Posterior cingulate gyrus (tissue), 11 donors: ENCODE measurements around the gene TNK2.
"Not testable (repeated sequence)": the region's sequence is repeated elsewhere in the genome, so short reads cannot be mapped to it uniquely, and the experiment has no call there.

Experiments used
- DNase-seq, 10 donors: peaks; one replicate each; pipeline versions ENCODE4 v3.0.0 to v3.0.0-alpha.2; 2020 to 2021; ENCODE audit warnings: mixed read lengths in 3 of 10
- intact Hi-C: fragments of 100-400 bp; cut with DNase I; formaldehyde crosslinking; loops from one replicate; pipeline ENCODE4 v1.15.1; 2023

TNK2 gene

GRCh38 chr3:195901836-195902585, 6.3 kb downstream of the TNK2 start:
- DNase-seq, result peak in 2 of 10 donors; percentile 26 to 60
- intact Hi-C loops, result not testable (repeated sequence)

GRCh38 chr3:195900436-195901355, 7.7 kb downstream of the TNK2 start:
- intact Hi-C loops, result no loop called here
- peak; percentile 76 to 98 (median 88) for DNase-seq

GRCh38 chr3:195899701-195900435, 8.5 kb downstream of the TNK2 start:
- peak in 3 of 10 donors; percentile 37 to 80 (median 74) for DNase-seq
- intact Hi-C loops, result no loop called here

- intact Hi-C loops, result no loop called here
- peak in 4 of 10 donors; percentile 7 to 61 (median 38) for DNase-seq
These were observed 10.4 kb downstream of the TNK2 start for GRCh38 chr3:195897853-195898415.

GRCh38 chr3:195897081-195897852, 11.1 kb downstream of the TNK2 start:
- peak in 4 of 10 donors; percentile 25 to 78 (median 70) for DNase-seq
- intact Hi-C loops, result no loop called here

- intact Hi-C loops, result no loop called here
- DNase-seq, result peak; percentile 46 to 94 (median 55)
These were observed 11.8 kb downstream of the TNK2 start for GRCh38 chr3:195896361-195897080.

- intact Hi-C loops, result no loop called here
- DNase-seq, result peak; percentile 43 to 95 (median 66)
These were observed 12.4 kb downstream of the TNK2 start for GRCh38 chr3:195895861-195896360.

GRCh38 chr3:195895078-195895860, 13.1 kb downstream of the TNK2 start:
- intact Hi-C loops, result no loop called here
- peak in 9 of 10 donors; percentile 36 to 94 (median 59) for DNase-seq

- intact Hi-C loops, result loop anchor here (1.0 kb wide), 1 partner anchor 31 kb away; no protein-coding TSS in a partner anchor
These were observed 14.4 kb downstream of the TNK2 start for GRCh38 chr3:195893916-195894465.

GRCh38 chr3:195893516-195893915, 14.8 kb downstream of the TNK2 start:
- DNase-seq, result peak in 9 of 10 donors; percentile 42 to 98 (median 71)
- intact Hi-C loops, result no loop called here

More at GRCh38 chr3:195893916-195894465, 14.4 kb downstream of the TNK2 start:
- peak in 1 of 10 donors; percentile 29 for DNase-seq

- intact Hi-C loops, result no loop called here
- peak in 7 of 10 donors; percentile 47 to 91 (median 58) for DNase-seq
These were observed 15.3 kb downstream of the TNK2 start for GRCh38 chr3:195893044-195893395.

- intact Hi-C loops, result no loop called here
- peak; percentile 39 to 96 (median 80) for DNase-seq
These were observed 16.0 kb downstream of the TNK2 start for GRCh38 chr3:195892105-195893043.

GRCh38 chr3:195891431-195892104, 16.8 kb downstream of the TNK2 start:
- DNase-seq, result peak in 3 of 10 donors; percentile 65 to 77 (median 76)
- intact Hi-C loops, result no loop called here

GRCh38 chr3:195889870-195890295, 18.5 kb downstream of the TNK2 start:
- intact Hi-C loops, result no loop called here
- peak in 9 of 10 donors; percentile 52 to 94 (median 70) for DNase-seq
